Omental fat pad (tissue), 4 donors: Measurements from ENCODE around the gene ISM1. TPM values are rescaled to one million over a fixed set of nuclear protein-coding genes. Genes with fewer than 3 reads are reported as not detected.

Experiments used
- ATAC-seq: fragments of 150-250 bp; one replicate; pipeline ENCODE4 v1.9.1; 2016; ENCODE audit warnings: mild to moderate bottlenecking, moderate library complexity; ENCODE audit not compliant: low FRiP score
- DNase-seq: peaks from one replicate; pipeline ENCODE4 v3.0.0-alpha.2; 2019; ENCODE audit warnings: low spot score
- CTCF ChIP-seq, 3 donors: fragments of 450-650 bp; IDR thresholded peaks; one replicate each; pipeline ENCODE4 v1.5.1; 2016 to 2017; ENCODE audit warnings: antibody characterized with exemption in 3 of 3, mild to moderate bottlenecking in 3 of 3, moderate library complexity in 2 of 3
- total RNA-seq, 4 donors: library from RNA; depleted of rRNA; stranded (reverse); fragments of >200 nt; gene quantifications; one replicate each; pipeline ENCODE4 v1.1.0, GENCODE V29; 2016

Gene ISM1
- total RNA-seq, 4 donors from 2014 or later: 1.6 to 7.9 (median 4.3) TPM

DNA sequence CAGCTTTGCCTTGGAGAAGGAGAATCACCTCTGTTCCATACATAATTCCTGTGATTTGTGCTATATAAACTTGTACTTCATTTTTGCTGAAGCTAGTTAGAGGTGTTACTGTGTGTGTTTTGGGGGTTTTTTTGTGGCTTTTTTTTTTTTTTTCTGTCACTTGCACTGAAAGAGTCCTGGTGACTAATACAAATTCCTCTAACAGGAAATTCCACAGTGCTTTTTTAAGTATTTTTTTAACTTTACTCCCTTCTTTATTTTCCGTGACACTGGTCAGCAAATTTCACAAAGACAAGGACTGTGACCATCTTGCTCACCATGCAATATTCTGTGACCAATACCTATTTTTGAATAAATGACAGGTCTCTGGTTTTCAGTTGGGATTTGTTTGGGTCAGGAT, 110.5 kb downstream of the ISM1 start:
- ATAC-seq (no peak), DNase-seq (no peak)
- TF ChIP-seq CTCF (IDR thresholded peaks at IDR 0.05): no peak

GRCh38 chr20:13333036-13333435, 112.0 kb downstream of the ISM1 start:
- TF ChIP-seq CTCF (IDR thresholded peaks at IDR 0.05): no peak
- ATAC-seq (no peak), DNase-seq (no peak)

DNA sequence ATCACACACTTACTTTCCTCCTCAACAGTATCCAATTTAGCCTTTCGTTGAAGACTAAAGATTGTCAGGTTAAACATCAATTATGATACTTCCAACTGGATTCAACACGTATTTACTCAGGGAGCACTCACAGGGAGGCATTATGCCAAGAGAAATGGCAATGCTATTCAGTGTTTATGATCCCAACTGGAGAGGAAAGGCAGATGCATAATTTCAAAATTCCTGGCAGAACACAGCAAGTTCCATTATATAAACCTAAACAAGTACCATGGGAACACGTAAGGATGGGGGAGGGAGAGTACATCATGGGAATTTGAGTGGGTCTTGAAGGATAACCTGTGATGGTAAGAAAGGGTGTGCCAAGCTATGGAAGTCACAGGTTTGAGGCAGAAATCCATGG, 112.7 kb downstream of the ISM1 start:
- ATAC-seq: no peak
- no peak for DNase-seq

GRCh38 chr20:13336308-13337089, 115.4 kb downstream of the ISM1 start:
- no peak for TF ChIP-seq CTCF (IDR thresholded peaks at IDR 0.05)
- ATAC-seq: no peak
- no peak for DNase-seq

More for the DNA sequence above, 112.7 kb downstream of the ISM1 start:
- no peak for TF ChIP-seq CTCF (IDR thresholded peaks at IDR 0.05)

DNA sequence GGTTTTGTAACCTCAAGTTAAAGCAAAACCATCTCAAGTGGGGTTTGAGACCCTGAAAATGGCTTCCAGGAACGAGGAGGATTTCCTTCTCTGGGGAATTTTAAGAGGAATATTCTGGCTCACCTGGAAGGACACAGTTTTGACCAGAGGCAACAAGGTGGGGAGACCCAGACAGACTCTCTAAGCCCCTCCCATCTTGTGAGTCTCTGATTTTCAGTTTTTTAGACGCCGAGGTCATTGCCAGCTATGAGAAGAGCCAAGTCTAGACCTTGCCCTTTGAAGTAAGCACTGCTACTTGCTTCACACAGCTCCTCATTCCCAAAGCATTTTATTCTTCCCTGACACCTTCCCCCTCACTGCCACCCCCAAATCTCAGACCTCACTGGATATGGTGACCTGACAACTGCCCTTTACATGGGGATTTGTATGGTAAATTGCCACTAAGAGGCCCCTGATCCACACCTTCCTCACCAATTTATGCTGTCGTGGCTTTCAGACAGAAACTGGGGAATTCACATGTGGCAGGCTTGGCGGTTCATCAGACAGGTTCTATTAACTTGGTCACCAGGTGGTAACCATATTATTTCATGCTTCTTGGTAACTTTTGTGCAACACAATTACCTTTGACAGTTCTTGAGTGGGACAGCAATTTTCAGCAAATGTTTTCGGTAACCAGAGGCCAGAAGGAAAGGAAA, 116.2 kb downstream of the ISM1 start:
- no peak for TF ChIP-seq CTCF (IDR thresholded peaks at IDR 0.05)
- ATAC-seq: no peak
- DNase-seq: no peak

DNA sequence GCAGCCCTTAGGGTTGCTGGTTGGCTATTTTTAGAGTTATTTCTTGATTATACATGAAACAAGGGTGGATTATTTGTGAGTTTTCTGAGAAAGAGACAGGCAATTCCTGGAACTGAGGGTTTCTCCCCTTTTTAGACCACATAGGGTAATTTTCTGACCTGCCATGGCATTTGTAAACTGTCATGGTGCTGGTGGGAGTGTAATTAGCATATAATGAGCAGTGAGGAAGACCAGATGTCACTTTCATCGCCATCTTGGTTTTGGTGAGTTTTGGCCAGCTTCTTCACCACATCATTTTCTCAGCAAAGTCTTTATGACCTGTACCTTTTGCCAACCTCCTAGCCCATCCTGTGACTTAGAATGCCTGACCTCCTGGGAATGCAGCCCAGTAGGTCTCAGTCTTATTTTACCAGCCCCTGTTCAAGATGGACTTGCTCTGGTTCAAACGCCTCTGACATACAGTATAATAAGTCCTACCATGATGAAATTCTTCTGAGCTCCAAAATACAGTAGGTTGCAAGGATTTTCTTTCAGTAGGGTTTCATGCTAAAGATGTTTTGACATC, 117.1 kb downstream of the ISM1 start:
- DNase-seq (no peak), ATAC-seq (no peak)
- no peak for TF ChIP-seq CTCF (IDR thresholded peaks at IDR 0.05)
